Activated T-helper 1 cell treated with anti-CD3 and anti-CD28 coated beads, Interleukin-2, amount 50 U/mL, for 16 hours (primary cell): ENCODE measurements around the gene FAM234B.
"Not testable (repeated sequence)": the region's sequence is repeated elsewhere in the genome, so short reads cannot be mapped to it uniquely, and the experiment has no call there.

Source experiments
- DNase-seq, 2 donors: peaks; one replicate each; pipeline ENCODE4 v3.0.0-alpha.2; 2020; ENCODE audit warnings: low read depth in 1 of 2, low spot score in 1 of 2

The FAM234B gene

DNA sequence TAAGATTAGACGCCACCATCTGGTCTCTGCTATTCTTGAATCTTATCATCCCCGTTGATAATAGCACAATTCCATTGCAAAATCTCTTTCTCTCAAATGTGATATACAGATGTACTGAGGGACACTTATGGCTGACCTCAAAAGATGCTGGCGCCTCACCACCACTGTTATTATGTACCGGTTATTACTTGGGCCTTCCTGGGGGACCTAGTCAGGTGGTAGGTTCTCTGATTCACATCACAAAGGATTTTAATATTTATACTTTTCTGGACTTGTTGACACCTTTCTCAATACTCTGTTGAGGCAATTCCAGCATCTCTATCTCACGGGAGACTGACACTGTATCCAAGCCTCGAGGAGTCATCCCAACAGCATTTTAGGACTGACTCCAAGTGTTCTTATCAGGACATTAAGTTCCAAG is 21.3 kb upstream of the FAM234B start:
- DNase-seq: no peak

DNA sequence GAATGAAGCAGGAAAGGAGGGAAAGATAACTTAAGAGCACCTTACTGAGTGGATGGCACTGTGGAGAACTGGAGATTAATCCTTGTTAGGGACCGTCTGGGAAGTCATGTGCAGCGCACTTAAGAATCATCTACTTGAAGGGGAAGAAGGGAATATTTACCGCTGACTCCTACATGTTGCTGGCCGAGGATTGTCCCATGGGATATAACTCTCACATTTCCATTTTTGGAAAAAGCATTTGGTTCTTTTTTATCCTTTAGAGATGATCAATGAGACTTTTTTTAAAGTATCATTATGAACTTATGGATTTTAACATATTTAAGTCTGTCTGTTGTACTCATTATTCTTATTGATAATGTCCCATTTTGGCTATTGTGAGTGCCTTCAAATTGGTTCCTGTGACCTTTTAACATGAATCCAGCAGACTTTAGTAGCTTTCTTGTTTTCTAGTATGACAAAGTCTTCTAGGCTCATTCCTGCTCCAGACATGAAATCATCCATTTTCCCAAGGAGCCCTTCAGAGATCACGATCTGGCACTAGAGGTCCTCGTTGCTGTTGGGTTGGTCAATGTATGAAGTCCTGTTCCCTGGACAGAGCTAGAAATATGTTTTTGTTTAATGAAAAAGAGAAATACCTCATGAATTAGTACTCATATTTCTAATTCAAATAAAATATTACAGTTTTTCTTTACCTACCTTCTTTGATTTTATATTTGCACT is 20.2 kb upstream of the FAM234B start:
- DNase-seq: no peak

GRCh38 chr12:13024531-13024916 is 19.7 kb upstream of the FAM234B start:
- no peak for DNase-seq

GRCh38 chr12:13026286-13026685 is 17.9 kb upstream of the FAM234B start:
- no peak for DNase-seq

- DNase-seq: no peak
Observed at GRCh38 chr12:13027032-13027431, 17.1 kb upstream of the FAM234B start.

DNA sequence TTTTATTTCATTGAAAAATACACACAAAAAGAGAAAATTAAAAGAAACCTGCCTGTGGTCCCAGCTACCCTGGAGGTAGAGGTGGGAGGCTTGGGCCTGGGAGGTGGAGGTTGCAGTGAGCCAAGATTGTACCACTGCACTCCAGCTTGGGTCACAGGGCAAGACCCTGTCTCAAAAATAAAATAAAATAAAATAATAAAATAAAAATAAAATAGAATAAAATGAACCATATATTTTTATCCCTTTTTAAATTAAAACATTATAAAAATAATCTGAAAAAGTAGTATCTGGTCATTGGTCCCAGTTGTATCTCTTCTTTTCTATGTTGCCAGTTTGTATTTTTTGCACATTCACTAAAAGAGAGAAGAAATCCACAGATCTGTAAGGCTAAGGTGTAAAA is 16.7 kb upstream of the FAM234B start:
- no peak for DNase-seq

- DNase-seq: no peak
Observed at GRCh38 chr12:13028825-13029570, 15.2 kb upstream of the FAM234B start.

- no peak for DNase-seq
Observed at GRCh38 chr12:13030541-13031291, 13.5 kb upstream of the FAM234B start.

GRCh38 chr12:13032164-13032563 is 12.0 kb upstream of the FAM234B start:
- DNase-seq: no peak

DNA sequence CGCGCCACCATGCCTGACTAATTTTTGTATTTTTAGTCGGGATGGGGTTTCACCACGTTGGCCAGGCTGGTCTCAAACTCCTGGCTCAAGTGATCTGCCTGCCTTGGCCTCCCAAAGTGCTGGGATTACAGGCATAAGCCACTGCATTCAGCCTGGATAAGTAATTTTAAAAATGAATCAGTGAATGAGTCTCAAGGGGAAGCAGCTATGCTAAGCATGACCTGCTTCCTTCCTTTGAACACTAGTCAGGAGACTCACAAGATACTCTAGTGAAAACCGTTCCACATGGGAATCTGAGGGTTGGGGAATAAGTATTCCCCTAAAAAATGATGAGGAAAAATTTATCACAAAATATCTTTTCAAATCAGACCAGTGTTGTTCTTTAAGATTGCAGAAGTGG is 10.7 kb upstream of the FAM234B start:
- no peak for DNase-seq

DNA sequence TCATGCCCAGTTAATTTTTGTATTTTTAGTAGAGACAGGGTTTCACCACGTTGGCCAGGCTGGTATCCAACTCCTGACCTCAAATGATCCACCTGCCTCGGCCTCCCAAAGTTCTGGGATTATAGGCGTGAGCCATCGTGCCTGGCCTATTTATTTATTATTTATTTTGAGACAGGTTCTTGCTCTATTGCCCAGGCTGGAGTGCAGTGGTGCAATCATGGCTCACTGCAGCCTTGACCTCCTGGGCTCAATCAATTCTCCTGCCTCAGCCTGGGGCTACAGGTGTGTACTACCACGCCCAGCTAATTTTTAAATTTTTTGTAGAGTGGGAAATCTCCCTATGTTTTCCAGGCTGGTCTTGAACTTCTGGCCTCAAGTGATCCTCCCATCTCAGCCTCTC is 8.8 kb upstream of the FAM234B start:
- DNase-seq: not testable (repeated sequence)

GRCh38 chr12:13036881-13037280 is 7.3 kb upstream of the FAM234B start:
- no peak for DNase-seq

DNA sequence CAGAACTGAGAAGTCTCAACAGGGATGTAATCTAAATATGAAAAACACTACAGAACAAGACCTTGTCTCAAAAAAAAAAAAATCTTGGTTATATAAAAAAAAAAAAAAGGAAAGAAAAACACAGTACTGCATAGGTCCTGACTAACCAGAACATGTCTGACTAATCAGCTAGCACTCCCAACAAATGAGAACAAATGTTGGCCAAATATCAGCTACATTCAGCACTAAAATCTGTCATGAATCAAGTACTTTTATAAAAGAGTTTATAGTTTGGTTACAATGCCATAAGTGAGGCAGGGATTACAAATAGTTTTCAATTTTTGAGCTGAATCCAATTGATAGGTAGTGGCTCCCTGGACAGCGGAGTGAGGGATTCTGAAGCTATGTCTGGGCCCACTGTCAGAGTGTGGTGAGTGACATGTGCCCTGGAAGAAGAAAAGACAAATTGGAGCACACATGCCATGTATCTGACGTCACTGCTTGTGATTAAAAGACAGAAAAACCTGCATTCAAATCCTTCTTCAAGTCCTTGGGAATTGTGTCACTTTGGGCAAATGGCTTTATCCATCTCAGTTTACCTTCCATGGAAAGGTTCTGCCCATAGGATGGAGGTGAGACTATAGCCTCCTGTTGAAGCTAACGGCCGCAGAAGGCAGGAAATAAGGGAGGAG is 5.6 kb upstream of the FAM234B start:
- DNase-seq: no peak

GRCh38 chr12:13039328-13039956 is 4.7 kb upstream of the FAM234B start:
- DNase-seq: no peak

- DNase-seq: no peak
Observed at GRCh38 chr12:13041224-13041623, 3.0 kb upstream of the FAM234B start.

- no peak for DNase-seq
Observed at GRCh38 chr12:13042666-13043230, 1.4 kb upstream of the FAM234B start.

DNA sequence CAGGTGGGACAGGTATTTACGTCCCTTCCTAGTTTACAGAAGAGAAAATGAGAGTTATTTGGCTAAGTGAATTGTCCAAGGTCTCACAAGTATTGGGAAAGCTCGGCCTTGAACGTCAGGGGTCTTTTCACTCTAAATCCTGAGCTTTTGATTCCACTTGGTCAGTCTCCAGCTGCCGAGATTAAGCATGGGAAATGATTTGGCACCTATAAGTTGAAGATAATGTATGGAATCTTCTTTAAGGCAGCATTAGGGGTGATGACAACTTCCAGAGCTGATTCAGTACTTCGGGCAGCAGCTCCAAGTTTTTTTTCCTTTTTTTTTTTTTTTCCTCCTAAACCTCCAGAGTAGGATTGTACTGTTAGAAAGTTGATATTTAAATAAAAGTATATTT is 722 bp downstream of the FAM234B start:
- DNase-seq: no peak

DNA sequence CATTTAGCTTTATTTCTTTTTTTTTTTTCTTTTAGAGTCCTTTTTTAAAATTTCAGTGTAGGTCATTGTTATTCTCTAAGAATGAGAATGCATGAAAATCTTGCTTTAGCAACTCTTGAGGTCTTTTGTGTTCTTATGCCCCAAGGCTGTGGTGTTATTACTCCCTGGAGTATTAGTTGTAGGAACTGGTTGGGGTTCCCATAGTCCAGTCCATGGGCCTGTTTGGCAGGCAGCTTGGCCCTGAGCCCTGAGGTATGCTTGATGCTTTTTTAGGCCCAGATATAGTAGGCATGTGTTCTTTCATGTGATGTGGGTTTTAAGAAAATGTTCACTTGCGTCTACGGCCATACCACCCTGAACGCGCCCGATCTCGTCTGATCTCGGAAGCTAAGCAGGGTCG is 1.6 kb downstream of the FAM234B start:
- no peak for DNase-seq

DNA sequence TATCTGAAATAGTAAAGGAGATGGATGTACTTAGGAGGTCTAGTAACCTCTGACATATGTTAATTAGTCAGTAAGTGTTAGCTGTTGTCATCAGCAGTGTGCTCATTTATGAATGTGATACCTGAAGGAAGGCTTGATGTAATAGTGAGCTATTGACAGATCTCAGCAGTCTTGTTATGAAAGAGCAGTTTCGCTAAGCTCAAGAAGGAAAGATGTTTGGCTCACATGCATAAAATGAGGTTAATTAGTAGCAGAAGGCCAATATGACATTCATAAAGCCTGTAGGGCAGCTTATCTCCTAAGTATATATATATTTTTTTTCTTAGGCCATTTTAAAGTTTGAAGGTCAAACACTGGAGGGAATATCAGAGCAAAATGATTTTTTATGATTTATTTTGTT is 2.8 kb downstream of the FAM234B start:
- DNase-seq: no peak

GRCh38 chr12:13049816-13050215 is 5.6 kb downstream of the FAM234B start:
- DNase-seq: no peak

DNA sequence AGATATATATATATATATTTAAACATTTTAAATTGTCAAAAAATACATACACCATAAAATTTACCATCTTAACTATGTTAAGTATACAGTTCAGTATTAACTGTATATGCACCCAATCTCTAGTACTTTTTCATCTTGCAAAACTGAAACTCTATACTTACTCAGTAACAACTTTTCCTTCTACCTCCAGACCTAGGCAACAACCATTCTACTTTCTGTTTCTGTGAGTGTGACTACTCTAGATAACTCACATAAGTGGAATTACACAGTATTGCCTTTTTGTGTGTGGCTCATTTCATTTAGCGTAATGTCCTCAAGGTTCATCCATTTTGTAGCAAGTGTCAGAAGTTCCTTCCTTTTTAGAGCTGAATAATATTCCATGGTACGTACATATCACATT is 8.2 kb downstream of the FAM234B start:
- no peak for DNase-seq
